Measurements from ENCODE around the gene DGKI. TPM values are rescaled to one million over a fixed set of nuclear protein-coding genes. Genes with fewer than 3 reads are reported as not detected.

DGKI gene
- polyA plus RNA-seq, 1 experiment: 1.4 TPM

GRCh38 chr7:137642031-137642430 lies 204.7 kb downstream of the DGKI start:
- CTCF ChIA-PET: no interaction called here
- POLR2A ChIA-PET: interaction anchor here (0.6 kb wide), 1 partner anchor 358 kb away, joined by 4 read pairs; no protein-coding TSS in a partner anchor

GRCh38 chr7:137636376-137636775 lies 210.4 kb downstream of the DGKI start:
- POLR2A ChIA-PET: no interaction called here
- TF ChIP-seq CTCF (IDR thresholded peaks at IDR 0.05; ENCODE audit: insufficient read depth, low read depth, low read length): no peak
- Histone ChIP-seq H3K27me3 (ENCODE audit: control insufficient read depth, insufficient read depth, low read length) (peaks cover 7% of the 10 kb centered on the region), H3K4me3 (ENCODE audit: low read depth, low read length) (no peak overlapping the region), H3K36me3 (ENCODE audit: control insufficient read depth, insufficient read depth, low read length) (no peaks in the 10 kb centered on the region)
- no peak for DNase-seq (ENCODE audit: low read depth)
- CTCF ChIA-PET: interaction anchor here (5.4 kb wide), 1 partner anchor 10 kb away, joined by 40 read pairs; no protein-coding TSS in a partner anchor

More at GRCh38 chr7:137642031-137642430, 204.7 kb downstream of the DGKI start:
- no peak for TF ChIP-seq CTCF (IDR thresholded peaks at IDR 0.05; ENCODE audit: insufficient read depth, low read depth, low read length)
- Histone ChIP-seq H3K27me3 (ENCODE audit: control insufficient read depth, insufficient read depth, low read length) (peaks cover 10% of the 10 kb centered on the region), H3K4me3 (ENCODE audit: low read depth, low read length) (no peak overlapping the region), H3K36me3 (ENCODE audit: control insufficient read depth, insufficient read depth, low read length) (no peaks in the 10 kb centered on the region)
- no peak for DNase-seq (ENCODE audit: low read depth)

GRCh38 chr7:137635874-137636273 lies 210.9 kb downstream of the DGKI start:
- H3K27me3 ChIP-seq (ENCODE audit: control insufficient read depth, insufficient read depth, low read length): peaks cover 7% of the 10 kb centered on the region
- TF ChIP-seq CTCF (IDR thresholded peaks at IDR 0.05; ENCODE audit: insufficient read depth, low read depth, low read length): no peak
- CTCF ChIA-PET: interaction anchor here (5.4 kb wide), 1 partner anchor 10 kb away, joined by 40 read pairs; no protein-coding TSS in a partner anchor
- no peaks in the 10 kb centered on the region for H3K36me3 ChIP-seq (ENCODE audit: control insufficient read depth, insufficient read depth, low read length)
- POLR2A ChIA-PET: no interaction called here
- no peak for DNase-seq (ENCODE audit: low read depth)
- H3K4me3 ChIP-seq (ENCODE audit: low read depth, low read length): no peak overlapping the region

GRCh38 chr7:137635132-137635531 lies 211.6 kb downstream of the DGKI start:
- CTCF ChIA-PET: interaction anchor here (1.0 to 5.4 kb wide), 2 partner anchors 9 to 29 kb away, joined by 3 to 40 read pairs; no protein-coding TSS in a partner anchor
- TF ChIP-seq CTCF (IDR thresholded peaks at IDR 0.05; ENCODE audit: insufficient read depth, low read depth, low read length): no peak
- no peak for DNase-seq (ENCODE audit: low read depth)
- POLR2A ChIA-PET: no interaction called here
- H3K36me3 ChIP-seq (ENCODE audit: control insufficient read depth, insufficient read depth, low read length): no peaks in the 10 kb centered on the region
- H3K4me3 ChIP-seq (ENCODE audit: low read depth, low read length): no peak overlapping the region
- peaks cover 4% of the 10 kb centered on the region for H3K27me3 ChIP-seq (ENCODE audit: control insufficient read depth, insufficient read depth, low read length)

GRCh38 chr7:137634356-137634755 lies 212.4 kb downstream of the DGKI start:
- ChIA-PET POLR2A (no interaction called here), CTCF (interaction anchor here (1.0 to 5.4 kb wide), 2 partner anchors 8 to 28 kb away, joined by 3 to 40 read pairs; no protein-coding TSS in a partner anchor)
- DNase-seq (ENCODE audit: low read depth): no peak
- peaks cover 4% of the 10 kb centered on the region for H3K27me3 ChIP-seq (ENCODE audit: control insufficient read depth, insufficient read depth, low read length)
- no peak for TF ChIP-seq CTCF (IDR thresholded peaks at IDR 0.05; ENCODE audit: insufficient read depth, low read depth, low read length)
- no peaks in the 10 kb centered on the region for H3K36me3 ChIP-seq (ENCODE audit: control insufficient read depth, insufficient read depth, low read length)
- H3K4me3 ChIP-seq (ENCODE audit: low read depth, low read length): no peak overlapping the region
